Measurements from ENCODE around the gene RAB11FIP3. TPM values are rescaled to one million over a fixed set of nuclear protein-coding genes. Genes with fewer than 3 reads are reported as not detected.

Gene RAB11FIP3
- total and polyA plus RNA-seq, 9 of the 15 experiments (the other 6 are each of a cell fraction or from before 2014, with no cell fraction given), result 0.46 to 13.1 (median 4.3) TPM

DNA sequence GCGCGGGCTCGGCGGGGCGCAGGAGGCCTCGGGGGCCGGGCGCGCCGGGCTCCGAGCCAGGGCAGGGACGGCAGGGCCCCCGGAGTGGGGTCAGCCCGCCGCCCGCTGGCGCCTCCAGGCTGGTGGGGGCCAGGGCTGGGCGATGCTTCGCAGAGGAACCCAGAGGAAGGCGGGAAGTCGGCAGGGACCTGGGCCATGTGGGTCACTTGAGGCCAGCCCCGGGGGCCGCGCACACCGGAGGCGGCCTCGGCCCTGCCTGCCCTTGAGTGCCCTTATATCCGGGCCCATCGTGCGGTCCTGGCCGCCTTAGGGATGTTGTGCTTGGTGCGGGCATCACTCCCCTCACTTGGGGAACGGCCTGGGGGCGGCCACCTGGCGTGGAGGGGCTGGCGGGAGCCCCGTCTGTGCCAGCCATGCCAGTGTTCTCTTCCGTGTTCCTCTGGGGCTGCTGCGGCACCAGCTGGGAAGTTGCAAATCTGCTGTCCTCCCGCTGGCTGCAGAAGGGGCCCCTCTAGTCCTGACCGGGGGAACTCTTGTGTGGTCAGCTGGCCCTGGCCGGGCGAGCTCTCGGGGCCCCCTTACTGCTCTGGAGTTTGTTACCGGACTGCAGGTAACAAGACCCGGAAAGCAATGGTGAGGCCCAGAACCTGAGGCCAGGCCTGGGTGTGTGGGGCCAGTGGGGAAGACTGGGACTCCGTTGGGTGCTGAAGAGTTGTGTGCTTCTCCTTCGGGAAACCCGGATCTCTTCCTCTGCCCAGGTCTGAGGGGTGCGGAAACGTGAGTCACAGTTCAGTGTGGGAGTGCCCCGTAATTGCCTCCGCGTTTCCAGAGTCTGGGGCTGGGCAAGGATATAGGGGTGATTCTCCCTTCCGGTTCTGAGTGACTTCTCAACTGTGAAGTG lies 102.9 kb downstream of the RAB11FIP3 start (continued):
- TF ChIP-seq, protein P1, sequence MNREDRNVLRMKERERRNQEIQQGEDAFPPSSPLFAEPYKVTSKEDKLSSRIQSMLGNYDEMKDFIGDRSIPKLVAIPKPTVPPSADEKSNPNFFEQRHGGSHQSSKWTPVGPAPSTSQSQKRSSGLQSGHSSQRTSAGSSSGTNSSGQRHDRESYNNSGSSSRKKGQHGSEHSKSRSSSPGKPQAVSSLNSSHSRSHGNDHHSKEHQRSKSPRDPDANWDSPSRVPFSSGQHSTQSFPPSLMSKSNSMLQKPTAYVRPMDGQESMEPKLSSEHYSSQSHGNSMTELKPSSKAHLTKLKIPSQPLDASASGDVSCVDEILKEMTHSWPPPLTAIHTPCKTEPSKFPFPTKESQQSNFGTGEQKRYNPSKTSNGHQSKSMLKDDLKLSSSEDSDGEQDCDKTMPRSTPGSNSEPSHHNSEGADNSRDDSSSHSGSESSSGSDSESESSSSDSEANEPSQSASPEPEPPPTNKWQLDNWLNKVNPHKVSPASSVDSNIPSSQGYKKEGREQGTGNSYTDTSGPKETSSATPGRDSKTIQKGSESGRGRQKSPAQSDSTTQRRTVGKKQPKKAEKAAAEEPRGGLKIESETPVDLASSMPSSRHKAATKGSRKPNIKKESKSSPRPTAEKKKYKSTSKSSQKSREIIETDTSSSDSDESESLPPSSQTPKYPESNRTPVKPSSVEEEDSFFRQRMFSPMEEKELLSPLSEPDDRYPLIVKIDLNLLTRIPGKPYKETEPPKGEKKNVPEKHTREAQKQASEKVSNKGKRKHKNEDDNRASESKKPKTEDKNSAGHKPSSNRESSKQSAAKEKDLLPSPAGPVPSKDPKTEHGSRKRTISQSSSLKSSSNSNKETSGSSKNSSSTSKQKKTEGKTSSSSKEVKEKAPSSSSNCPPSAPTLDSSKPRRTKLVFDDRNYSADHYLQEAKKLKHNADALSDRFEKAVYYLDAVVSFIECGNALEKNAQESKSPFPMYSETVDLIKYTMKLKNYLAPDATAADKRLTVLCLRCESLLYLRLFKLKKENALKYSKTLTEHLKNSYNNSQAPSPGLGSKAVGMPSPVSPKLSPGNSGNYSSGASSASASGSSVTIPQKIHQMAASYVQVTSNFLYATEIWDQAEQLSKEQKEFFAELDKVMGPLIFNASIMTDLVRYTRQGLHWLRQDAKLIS (CRISPR knock-in tag; IDR thresholded peaks at IDR 0.05), result peak; percentile 73
- TF ChIP-seq FIP1L1 (IDR thresholded peaks at IDR 0.05; ENCODE audit: low read depth, low read length, poor library complexity, severe bottlenecking), result peak; percentile 40
- TF ChIP-seq, protein P2, sequence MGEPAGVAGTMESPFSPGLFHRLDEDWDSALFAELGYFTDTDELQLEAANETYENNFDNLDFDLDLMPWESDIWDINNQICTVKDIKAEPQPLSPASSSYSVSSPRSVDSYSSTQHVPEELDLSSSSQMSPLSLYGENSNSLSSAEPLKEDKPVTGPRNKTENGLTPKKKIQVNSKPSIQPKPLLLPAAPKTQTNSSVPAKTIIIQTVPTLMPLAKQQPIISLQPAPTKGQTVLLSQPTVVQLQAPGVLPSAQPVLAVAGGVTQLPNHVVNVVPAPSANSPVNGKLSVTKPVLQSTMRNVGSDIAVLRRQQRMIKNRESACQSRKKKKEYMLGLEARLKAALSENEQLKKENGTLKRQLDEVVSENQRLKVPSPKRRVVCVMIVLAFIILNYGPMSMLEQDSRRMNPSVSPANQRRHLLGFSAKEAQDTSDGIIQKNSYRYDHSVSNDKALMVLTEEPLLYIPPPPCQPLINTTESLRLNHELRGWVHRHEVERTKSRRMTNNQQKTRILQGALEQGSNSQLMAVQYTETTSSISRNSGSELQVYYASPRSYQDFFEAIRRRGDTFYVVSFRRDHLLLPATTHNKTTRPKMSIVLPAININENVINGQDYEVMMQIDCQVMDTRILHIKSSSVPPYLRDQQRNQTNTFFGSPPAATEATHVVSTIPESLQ (CRISPR knock-in tag; IDR thresholded peaks at IDR 0.05), result peak; percentile 64; the same call in 1 of the 2 replicates
- TF ChIP-seq, protein P3, sequence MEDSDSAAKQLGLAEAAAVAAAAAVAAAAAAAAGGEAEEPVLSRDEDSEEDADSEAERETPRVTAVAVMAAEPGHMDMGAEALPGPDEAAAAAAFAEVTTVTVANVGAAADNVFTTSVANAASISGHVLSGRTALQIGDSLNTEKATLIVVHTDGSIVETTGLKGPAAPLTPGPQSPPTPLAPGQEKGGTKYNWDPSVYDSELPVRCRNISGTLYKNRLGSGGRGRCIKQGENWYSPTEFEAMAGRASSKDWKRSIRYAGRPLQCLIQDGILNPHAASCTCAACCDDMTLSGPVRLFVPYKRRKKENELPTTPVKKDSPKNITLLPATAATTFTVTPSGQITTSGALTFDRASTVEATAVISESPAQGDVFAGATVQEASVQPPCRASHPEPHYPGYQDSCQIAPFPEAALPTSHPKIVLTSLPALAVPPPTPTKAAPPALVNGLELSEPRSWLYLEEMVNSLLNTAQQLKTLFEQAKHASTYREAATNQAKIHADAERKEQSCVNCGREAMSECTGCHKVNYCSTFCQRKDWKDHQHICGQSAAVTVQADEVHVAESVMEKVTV (CRISPR knock-in tag; IDR thresholded peaks at IDR 0.05), result no peak
- 0 out of 2 replicates have a peak, but pooled peaks have one; percentile 41 for TF ChIP-seq LCOR (CRISPR knock-in tag; IDR thresholded peaks at IDR 0.05)
- no peak for TF ChIP-seq RBM34 (IDR thresholded peaks at IDR 0.05; ENCODE audit: borderline replicate concordance, insufficient read depth, low read length)
- TF ChIP-seq, protein P4, sequence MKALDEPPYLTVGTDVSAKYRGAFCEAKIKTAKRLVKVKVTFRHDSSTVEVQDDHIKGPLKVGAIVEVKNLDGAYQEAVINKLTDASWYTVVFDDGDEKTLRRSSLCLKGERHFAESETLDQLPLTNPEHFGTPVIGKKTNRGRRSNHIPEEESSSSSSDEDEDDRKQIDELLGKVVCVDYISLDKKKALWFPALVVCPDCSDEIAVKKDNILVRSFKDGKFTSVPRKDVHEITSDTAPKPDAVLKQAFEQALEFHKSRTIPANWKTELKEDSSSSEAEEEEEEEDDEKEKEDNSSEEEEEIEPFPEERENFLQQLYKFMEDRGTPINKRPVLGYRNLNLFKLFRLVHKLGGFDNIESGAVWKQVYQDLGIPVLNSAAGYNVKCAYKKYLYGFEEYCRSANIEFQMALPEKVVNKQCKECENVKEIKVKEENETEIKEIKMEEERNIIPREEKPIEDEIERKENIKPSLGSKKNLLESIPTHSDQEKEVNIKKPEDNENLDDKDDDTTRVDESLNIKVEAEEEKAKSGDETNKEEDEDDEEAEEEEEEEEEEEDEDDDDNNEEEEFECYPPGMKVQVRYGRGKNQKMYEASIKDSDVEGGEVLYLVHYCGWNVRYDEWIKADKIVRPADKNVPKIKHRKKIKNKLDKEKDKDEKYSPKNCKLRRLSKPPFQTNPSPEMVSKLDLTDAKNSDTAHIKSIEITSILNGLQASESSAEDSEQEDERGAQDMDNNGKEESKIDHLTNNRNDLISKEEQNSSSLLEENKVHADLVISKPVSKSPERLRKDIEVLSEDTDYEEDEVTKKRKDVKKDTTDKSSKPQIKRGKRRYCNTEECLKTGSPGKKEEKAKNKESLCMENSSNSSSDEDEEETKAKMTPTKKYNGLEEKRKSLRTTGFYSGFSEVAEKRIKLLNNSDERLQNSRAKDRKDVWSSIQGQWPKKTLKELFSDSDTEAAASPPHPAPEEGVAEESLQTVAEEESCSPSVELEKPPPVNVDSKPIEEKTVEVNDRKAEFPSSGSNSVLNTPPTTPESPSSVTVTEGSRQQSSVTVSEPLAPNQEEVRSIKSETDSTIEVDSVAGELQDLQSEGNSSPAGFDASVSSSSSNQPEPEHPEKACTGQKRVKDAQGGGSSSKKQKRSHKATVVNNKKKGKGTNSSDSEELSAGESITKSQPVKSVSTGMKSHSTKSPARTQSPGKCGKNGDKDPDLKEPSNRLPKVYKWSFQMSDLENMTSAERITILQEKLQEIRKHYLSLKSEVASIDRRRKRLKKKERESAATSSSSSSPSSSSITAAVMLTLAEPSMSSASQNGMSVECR (CRISPR knock-in tag; IDR thresholded peaks at IDR 0.05), result peak; percentile 75

Data from K562 (cell line).